HuH-7.5 (cell line): Measurements from ENCODE around the gene MOXD1.
"Not testable (repeated sequence)": the region's sequence is repeated elsewhere in the genome, so short reads cannot be mapped to it uniquely, and the experiment has no call there.

ENCODE experiments used
- DNase-seq: peaks from one replicate; pipeline ENCODE4 v3.0.0; 2011; ENCODE audit warnings: low spot score

MOXD1 gene

DNA sequence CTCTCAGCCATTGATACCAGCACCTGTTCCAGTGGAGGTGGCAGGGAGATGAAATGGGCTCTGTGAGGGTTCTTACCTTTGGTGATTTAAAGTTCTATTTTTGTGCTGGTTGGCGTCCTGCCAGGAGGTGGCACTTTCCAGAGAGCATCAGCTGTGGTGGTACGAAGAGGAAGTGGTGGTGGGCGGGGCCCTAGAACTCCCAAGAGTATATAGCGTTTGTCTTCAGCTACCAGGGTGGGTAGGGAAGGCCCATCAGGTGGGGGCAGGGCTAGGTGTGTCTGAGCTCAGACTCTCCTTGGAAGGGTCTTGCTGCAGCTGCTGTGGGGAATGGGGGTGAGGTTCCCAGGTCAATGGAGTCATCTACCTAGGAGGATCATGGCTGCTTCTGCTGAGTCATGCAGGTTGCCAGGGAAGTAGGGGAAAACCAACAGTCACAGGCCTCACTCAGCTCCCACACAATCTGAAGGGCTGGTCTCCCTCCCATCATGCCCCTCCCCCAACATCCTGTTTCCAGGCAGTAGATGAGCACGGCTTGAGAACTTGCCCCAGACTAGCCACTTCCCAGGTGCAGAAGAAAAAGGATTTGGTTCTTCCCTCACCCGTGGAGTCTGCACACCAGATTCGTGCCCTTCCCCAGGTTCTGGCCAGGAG lies 46.6 kb downstream of the MOXD1 start:
- no peak for DNase-seq

DNA sequence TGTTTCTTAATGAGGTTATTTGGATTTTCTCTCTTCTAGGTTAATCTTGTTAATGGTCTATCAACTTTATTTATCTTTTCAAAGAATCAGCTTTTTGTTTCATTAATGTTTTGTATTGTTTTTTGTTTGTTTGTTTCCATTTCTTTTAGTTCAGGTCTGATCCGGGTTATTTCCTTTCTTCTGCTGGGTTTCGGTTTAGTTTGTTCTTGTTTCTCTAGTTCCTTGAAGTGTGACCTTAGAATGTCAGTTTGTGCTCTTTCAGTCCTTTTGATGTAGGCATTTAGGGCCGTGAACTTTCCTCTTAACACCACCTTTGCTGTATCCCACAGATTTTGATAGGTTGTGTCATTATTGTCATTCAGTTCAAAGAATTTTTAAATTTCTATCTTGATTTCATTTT lies 49.3 kb downstream of the MOXD1 start:
- not testable (repeated sequence) for DNase-seq

DNA sequence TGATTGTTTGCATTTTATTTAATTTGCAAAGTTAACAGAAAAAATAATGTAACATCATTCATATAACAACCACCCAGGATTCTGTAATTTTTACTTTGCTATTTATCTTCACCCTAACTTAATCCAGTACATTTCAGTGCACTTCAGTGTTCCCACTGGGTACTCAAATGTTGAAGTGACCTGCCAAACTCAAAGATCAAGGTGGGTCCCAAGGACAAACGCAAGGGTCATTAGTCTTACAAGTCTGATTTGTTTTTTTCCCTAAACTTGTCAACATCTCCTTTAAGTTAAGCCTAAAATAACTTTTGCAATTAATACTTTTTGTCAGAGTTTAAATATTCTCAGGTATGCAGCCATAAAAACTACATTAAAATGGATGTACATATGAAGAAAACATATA lies 53.0 kb downstream of the MOXD1 start:
- no peak for DNase-seq

GRCh38 chr6:132344811-132345210 lies 56.5 kb downstream of the MOXD1 start:
- no peak for DNase-seq

- DNase-seq = no peak
Measured at GRCh38 chr6:132341646-132342045, 59.6 kb downstream of the MOXD1 start.

- DNase-seq = no peak
Measured at GRCh38 chr6:132334521-132334885, 66.8 kb downstream of the MOXD1 start.

DNA sequence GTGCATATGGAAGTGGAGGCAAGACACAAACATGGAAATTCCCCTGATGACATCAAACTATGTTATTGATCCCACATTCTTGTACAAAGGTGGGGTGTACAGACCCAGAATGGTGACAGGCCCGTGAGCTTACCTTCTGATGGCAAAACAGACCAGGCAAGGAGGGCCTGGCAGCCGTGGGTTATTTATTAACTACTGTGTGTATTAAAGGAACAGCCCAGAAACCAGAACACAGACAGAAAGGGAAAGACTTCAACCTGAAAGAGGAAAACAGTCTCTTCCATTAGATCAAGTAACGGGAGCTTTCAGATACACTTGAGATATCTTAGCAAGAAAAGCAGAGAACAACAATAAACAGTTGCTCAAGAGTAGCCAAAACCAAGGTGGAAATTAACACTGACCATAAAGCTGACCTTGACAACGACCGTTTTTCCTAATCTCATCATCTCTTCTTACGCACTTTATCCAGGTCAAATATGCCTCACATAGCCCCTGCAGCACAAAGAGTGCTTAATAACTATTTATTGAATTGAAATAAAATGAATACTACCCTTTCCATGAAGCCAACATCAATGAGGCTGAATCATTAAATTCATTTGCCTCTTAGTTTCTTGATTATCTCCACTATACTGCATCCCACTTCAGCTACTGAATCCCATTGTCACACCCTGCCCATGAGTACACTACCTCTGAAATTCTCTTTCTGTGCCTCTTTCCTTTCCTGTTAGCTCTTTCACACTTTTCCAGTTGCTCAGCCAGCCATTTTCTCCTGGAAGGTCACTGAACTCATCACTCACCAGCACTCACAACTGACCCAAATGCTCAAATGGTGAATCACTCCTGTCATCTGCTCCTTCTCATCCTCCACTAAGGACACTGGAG lies 67.4 kb downstream of the MOXD1 start:
- DNase-seq = peak; percentile 31

DNA sequence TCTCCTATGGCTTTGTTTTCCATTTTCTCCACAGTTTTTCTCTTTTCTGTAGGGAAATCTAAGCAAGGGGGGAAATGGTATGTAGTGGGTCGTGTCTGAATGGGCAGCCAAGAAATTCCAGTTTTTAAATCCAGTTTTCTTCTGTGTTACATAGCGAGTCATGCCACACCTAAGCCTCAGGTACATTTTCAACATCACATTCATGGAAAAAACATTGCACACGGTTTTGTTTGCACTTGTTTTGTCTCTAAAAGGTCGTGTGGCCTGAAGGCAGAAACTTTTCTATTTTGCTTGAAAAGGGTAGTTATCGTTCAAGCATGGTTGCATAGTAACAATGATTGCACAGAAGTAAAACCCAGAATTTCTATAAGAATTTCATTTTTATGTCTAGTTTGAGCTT lies 70.5 kb downstream of the MOXD1 start:
- no peak for DNase-seq

- no peak for DNase-seq
Measured at GRCh38 chr6:132322398-132322797, 78.9 kb downstream of the MOXD1 start.

DNA sequence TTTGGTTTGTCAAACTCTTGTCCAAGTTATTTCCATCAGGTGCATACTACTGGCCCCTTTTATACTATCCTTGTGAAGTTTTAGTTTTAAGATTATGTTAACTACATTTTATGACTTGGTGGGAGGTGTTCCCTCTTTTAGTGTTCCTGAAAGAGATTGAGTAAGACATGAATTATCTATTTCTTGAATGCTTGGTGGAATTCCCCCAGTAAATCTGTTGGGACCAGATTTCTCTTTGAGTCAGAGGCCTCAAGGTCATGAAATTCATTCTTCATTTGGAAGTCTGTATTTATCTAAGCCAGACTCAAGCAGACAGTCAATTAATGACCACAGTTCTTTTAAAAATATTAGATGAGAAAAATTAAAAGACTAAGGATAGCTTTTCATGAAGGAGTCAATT lies 81.3 kb downstream of the MOXD1 start:
- no peak for DNase-seq

- DNase-seq = no peak
Measured at GRCh38 chr6:132316970-132317369, 84.3 kb downstream of the MOXD1 start.

GRCh38 chr6:132314432-132314831 lies 86.8 kb downstream of the MOXD1 start:
- no peak for DNase-seq

DNA sequence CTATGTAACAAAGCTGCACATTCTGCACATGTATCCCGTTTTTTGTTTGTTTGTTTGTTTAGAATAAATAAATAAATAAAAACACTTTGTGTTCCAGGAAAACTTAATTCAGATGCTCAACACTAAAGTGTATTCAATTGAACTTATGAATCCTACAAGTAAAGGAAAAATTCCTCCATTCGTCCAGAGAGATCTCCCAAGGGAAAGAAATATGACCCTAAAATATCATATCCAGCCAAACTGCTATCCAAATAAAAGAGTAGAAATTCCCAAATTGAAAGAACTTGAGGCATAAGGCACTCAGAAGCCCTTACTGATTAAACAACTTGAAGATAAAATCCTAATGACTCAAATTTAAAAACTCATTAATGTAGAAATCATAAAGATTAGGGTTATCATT lies 90.4 kb downstream of the MOXD1 start:
- DNase-seq = no peak

GRCh38 chr6:132310151-132310550 lies 91.1 kb downstream of the MOXD1 start:
- DNase-seq = not testable (repeated sequence)

DNA sequence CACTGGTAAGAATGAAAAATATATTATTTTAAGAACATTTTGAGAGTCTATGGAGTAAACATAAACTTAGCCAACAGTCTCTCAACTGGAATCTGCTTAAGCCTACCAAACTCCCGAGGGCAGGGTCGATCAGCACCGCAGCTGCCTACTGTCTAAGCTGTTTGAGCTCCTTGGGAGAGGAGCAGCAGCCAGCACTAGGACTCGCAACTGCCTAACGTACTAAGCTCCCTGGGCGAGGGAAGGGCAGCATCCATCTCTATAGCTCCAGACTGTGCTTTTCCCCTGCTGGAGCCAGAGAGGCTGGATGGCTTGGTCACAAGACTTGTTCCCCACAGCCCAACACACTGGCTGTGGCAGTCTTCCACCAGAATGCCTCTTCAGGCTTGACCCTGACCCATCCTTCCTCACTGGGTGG lies 96.4 kb downstream of the MOXD1 start:
- no peak for DNase-seq

- DNase-seq = no peak
Measured at GRCh38 chr6:132300323-132300949, 100.8 kb downstream of the MOXD1 start.

- DNase-seq = no peak
Measured at GRCh38 chr6:132298344-132298949, 102.8 kb downstream of the MOXD1 start.

- DNase-seq = no peak
Measured at GRCh38 chr6:132289756-132290155, 111.5 kb downstream of the MOXD1 start.

DNA sequence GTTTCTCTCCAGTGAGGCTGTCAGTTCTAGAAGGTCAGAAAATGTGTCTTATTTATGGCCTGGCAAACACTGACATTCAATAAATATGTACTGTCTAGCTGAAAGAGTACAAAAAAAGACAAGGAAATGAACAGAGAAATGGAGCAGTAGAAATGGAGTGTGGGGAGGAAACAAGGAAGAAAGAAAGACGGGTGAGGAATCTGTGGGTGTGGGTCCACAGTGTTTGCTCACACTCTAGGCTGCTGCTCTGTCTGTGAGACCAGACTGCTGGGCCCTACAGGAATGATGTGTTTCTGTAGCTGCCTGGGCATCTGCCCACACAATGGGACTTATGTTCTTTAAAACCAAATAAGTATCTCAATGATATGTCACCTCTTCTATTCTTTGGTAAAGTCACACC lies 114.2 kb downstream of the MOXD1 start:
- no peak for DNase-seq

DNA sequence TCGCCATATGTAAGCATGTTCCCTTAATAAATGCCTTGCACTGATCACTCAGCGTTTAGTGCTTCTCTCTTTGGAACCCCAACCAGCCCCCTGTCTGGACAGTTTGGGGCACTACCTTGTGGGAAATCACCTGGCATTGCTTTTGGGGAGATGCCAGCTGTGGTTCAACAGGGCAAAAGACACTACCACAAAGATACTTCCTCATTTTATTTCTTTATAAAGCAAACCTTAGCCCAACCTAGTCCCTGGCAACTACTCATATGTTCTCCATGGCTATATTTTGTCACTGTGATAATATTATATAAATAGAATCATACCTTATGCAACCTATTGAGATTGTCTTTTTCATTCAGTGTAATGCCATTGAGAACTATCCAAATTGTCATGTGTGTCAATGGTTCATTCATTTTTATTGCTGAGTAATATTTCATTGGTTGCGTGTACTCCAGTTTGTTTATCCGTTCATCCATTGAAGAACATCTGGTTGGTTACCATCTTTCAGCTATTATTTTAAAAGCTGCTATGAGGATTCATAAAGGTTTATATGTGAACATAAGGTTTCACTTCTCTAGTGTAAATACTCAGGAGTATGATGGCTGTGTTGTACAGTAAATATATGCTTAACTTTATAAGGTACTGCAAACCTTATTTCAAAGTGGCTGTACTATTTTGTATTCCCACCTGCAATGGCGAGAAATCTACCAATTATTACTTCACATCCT lies 114.8 kb downstream of the MOXD1 start:
- no peak for DNase-seq

- DNase-seq = no peak
Measured at GRCh38 chr6:132285004-132285780, 116.1 kb downstream of the MOXD1 start.
